BJ (cell line): ENCODE data around the gene ACBD4. TPM values are rescaled to one million over a fixed set of nuclear protein-coding genes. Genes with fewer than 3 reads are reported as not detected.

ENCODE experiments used
- CTCF ChIA-PET: fragments of 350-600 bp; formaldehyde crosslinking; extraction: SDS; loops from one replicate; lab custom pipeline; 2021; ENCODE audit warnings: antibody characterized with exemption, inconsistent platforms; lab: Yijun Ruan, JAX
- POLR2A ChIA-PET: fragments of 300-600 bp; sonication (Branson Sonifier 250); formaldehyde crosslinking; extraction: SDS; loops from one replicate; lab custom pipeline; 2021; ENCODE audit warnings: antibody characterized with exemption; lab: Charles Lee
- DNase-seq: peaks from one replicate; pipeline ENCODE4 v3.0.0-alpha.2; 2011; ENCODE audit warnings: low read depth
- H3K27me3 ChIP-seq: 2 replicates; pipeline ENCODE4 v1.6.0; 2011; ENCODE audit warnings: low read length; ENCODE audit not compliant: control insufficient read depth, insufficient read depth
- H3K36me3 ChIP-seq: 2 replicates; pipeline ENCODE4 v1.5.1; 2011; ENCODE audit warnings: low read length; ENCODE audit not compliant: control insufficient read depth, insufficient read depth
- H3K4me3 ChIP-seq: 2 replicates; pipeline ENCODE4 v1.5.1; 2011; ENCODE audit warnings: low read depth, mild to moderate bottlenecking, control low read depth, low read length
- CTCF ChIP-seq: IDR thresholded peaks from 2 replicates; pipeline ENCODE4 v1.5.1; 2011; ENCODE audit warnings: low read depth, mild to moderate bottlenecking, control low read depth, inconsistent platforms, low read length, moderate library complexity; ENCODE audit not compliant: insufficient read depth
- polyA plus RNA-seq: library from polyadenylated mRNA; depleted of rRNA; stranded (reverse); fragments of >200 nt; gene quantifications from 2 replicates; pipeline ENCODE4 v1.2.3, GENCODE V29; 2011

The ACBD4 gene
- polyA plus RNA-seq, 1 experiment, result 7.3 TPM

DNA sequence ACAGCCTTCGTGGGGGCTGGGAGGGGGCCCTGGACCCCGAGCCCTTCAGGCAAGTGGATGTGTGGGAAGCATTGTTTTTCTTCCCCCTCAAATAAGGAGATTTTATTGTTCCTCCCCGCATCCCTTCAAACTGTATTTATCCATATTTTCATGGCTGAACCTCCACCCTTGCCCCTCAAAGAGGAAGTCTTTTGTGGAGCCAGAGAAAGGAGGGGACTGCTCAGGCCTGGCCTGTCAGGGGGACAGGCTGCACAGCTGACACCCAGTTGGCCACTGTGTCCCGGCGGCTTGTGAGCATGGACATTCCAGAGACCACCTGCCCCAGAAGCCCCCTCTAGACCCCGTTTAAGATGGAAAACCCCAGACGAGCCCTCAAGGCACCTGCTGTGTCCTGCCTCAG, 42.1 kb downstream of the ACBD4 start:
- CTCF ChIA-PET, result interaction anchor here (1.4 to 10.2 kb wide), 4 partner anchors 20 to 42 kb away, joined by 5 to 62 read pairs (median 12); partner anchors contain the start of genes ACBD4 and HEXIM1
- TF ChIP-seq CTCF, result no peak
- Histone ChIP-seq H3K27me3 (no peaks in the 10 kb centered on the region), H3K36me3 (no peaks in the 10 kb centered on the region), H3K4me3 (no peak overlapping the region)
- POLR2A ChIA-PET, result no interaction called here
- DNase-seq, result no peak

DNA sequence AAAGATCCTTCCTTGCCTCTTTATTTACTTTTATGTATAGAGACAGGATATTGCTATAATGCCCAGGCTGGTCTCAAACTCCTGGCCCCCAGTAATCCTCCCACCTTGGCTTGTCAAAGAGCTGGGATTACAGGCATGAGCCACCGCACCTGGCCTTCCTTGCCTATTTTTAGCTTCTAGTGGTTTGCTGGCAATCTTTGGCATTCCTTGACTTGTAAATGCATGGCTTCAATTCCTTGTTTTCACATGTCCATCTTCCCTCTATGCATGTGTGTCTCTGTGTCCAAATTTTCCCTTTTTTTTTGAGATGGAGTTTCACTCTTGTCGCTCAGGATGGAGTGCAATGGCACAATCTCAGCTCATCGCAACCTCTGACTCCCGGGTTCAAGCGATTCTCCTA, 48.7 kb downstream of the ACBD4 start:
- Histone ChIP-seq H3K36me3 (no peaks in the 10 kb centered on the region), H3K27me3 (no peaks in the 10 kb centered on the region; the same call in 1 of the 2 replicates), H3K4me3 (no peak overlapping the region)
- CTCF ChIA-PET, result interaction anchor here (1.1 to 2.7 kb wide), 3 partner anchors 9 to 14 kb away, joined by 3 to 11 read pairs (median 5); no protein-coding TSS in a partner anchor
- POLR2A ChIA-PET, result no interaction called here
- no peak for TF ChIP-seq CTCF
- no peak for DNase-seq

DNA sequence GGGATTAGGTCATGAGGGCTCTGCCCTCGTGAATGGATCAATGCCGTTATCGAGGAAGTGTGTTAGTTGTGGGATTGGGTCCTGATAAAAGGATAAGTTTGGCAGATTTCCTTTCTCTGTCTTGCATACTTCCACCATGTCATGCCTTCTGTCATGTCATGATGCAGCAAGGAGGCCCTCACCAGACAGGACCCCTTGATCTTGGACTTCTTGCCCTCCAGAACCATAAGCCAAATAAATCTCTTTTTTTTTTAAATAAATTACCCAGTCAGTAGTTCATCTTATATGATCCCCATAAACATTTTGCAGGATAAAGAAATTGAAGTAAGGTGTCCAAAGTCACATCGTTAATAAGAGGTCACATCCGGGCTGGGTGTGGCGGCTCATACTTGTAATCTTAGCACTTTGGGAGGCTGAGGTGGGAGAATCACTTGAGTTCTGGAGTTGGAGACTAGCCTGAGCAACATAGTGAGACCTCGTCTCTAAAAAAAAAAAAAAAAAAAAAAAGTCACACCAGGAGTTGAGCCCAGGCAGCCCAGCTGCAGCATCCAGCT, 51.4 kb downstream of the ACBD4 start:
- no peak for TF ChIP-seq CTCF
- DNase-seq, result no peak
- Histone ChIP-seq H3K36me3 (no peaks in the 10 kb centered on the region), H3K27me3 (no peaks in the 10 kb centered on the region; the same call in 1 of the 2 replicates), H3K4me3 (no peak overlapping the region)
- ChIA-PET POLR2A (no interaction called here), CTCF (interaction anchor here (1.5 kb wide), 1 partner anchor 52 kb away, joined by 7 read pairs; the partner anchor contains the start of gene ACBD4)

DNA sequence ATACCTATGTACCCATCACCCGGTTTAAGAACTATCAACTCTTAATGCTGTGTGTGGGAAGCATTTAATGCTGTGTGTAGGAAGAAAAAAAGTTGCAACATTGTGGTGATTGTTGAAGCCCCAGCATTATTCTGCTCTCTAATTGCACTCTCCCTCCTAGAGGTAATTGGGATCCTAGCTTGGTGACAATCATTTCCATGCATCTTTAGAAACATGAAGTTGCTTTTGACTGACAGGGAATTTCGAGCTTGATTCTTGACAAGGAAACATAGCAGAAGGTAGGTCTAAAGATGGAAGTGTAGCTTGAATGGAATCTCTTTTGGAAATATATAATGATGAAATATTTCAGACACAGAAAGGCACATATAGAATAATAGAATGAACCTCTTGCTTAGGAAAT, 53.5 kb downstream of the ACBD4 start:
- Histone ChIP-seq H3K4me3 (no peak overlapping the region), H3K27me3 (no peaks in the 10 kb centered on the region), H3K36me3 (no peaks in the 10 kb centered on the region)
- DNase-seq, result no peak
- ChIA-PET CTCF (interaction anchor here (2.4 to 3.0 kb wide), 2 partner anchors 9 to 54 kb away, joined by 13 to 15 read pairs; partner anchors contain the start of gene ACBD4), POLR2A (interaction anchor here (0.6 kb wide), 1 partner anchor 16 kb away, joined by 5 read pairs; no protein-coding TSS in a partner anchor)
- no peak for TF ChIP-seq CTCF

GRCh38 chr17:45190503-45191255, 55.2 kb downstream of the ACBD4 start:
- Histone ChIP-seq H3K4me3 (no peak overlapping the region), H3K27me3 (no peaks in the 10 kb centered on the region), H3K36me3 (no peaks in the 10 kb centered on the region)
- ChIA-PET CTCF (interaction anchor here (0.8 to 3.0 kb wide), 4 partner anchors 11 to 55 kb away, joined by 3 to 15 read pairs (median 6); partner anchors contain the start of gene ACBD4), POLR2A (interaction anchor here (0.5 kb wide), 1 partner anchor 18 kb away, joined by 6 read pairs; no protein-coding TSS in a partner anchor)
- TF ChIP-seq CTCF, result no peak
- DNase-seq, result no peak
